Amniotic stem cell (primary cell): ENCODE data around the gene FAM83D.
A peak's percentile ranks its signal among the peaks of the same experiment; 100 is the strongest.

Experiments
- DNase-seq: peaks from one replicate; lab custom pipeline; 2025; lab: John Stamatoyannopoulos, UW

The FAM83D gene, protein sequence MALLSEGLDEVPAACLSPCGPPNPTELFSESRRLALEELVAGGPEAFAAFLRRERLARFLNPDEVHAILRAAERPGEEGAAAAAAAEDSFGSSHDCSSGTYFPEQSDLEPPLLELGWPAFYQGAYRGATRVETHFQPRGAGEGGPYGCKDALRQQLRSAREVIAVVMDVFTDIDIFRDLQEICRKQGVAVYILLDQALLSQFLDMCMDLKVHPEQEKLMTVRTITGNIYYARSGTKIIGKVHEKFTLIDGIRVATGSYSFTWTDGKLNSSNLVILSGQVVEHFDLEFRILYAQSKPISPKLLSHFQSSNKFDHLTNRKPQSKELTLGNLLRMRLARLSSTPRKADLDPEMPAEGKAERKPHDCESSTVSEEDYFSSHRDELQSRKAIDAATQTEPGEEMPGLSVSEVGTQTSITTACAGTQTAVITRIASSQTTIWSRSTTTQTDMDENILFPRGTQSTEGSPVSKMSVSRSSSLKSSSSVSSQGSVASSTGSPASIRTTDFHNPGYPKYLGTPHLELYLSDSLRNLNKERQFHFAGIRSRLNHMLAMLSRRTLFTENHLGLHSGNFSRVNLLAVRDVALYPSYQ

GRCh38 chr20:38926142-38926933, at the start of gene FAM83D:
Gene FAM83D, plus strand, starts transcription at chr20:38926417. Its CDS starts 26 bp downstream, at chr20:38926443.
- DNase-seq, result peak; percentile 97

- DNase-seq, result no peak
These were observed 48.7 kb upstream of the FAM83D start for GRCh38 chr20:38877483-38877882.

DNA sequence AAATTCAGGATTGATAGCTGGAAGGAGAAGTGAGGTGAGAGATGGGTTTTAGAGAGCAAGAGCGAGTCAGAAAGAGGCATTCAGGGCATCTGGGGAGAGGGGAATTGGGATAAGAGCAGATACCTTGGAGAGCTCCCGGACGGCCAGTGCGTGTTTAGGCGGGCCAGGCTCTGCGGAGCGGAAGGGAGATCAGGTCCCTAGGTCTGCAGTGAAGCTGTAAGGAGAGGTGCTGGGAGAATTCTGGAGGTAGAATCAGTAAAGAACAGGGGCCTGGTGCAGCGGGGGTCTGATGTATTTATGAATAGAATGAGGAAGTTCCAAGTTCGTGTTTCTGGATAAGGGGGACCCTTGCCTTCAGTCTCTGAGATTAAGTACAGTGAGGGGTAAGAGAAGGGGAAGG, 47.4 kb upstream of the FAM83D start:
- DNase-seq, result no peak

DNA sequence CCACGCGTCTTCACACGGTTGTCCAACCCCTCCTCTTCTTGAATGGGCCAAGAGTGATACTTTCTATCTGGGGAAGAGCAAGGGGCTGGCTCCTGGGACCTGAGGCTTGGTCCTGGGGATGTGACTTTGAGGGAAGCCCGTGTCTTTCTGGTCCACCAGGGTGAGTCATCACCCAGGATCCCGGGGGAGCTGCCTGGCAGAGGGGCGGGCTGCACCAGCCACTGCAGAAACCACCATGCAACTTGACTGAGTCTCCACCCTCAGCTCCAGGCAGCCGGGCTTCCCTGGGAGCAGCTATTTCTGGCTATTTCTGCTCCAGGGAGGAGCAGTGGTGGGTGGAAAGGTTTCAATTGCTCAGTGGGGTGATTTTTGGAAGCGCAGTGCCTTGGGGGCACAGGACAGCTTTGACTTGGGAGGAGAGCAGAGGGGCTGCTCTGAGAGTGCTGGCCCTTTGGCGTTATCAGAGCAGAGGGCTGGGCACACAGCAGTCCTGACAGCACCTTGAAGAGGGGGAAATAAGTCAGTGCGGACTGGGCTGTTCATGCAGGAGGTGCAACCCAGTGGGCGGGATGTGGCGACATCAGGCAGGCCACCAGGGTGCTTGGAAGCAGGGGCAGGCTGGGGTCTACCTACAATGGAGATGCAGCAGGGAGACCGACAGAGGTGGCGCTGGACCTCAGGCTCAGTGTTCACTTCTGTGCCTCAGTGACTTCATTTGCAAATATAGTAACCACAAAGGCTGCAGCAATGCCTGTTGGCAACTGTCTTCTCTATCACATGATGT, 45.1 kb upstream of the FAM83D start:
- DNase-seq, result no peak

GRCh38 chr20:38881806-38882440, 44.3 kb upstream of the FAM83D start:
- DNase-seq, result no peak

GRCh38 chr20:38882600-38882999, 43.6 kb upstream of the FAM83D start:
- no peak for DNase-seq

- DNase-seq, result no peak
These were observed 42.9 kb upstream of the FAM83D start for GRCh38 chr20:38883081-38883980.

GRCh38 chr20:38883981-38884733, 42.1 kb upstream of the FAM83D start:
- DNase-seq, result no peak

GRCh38 chr20:38885357-38885756, 40.9 kb upstream of the FAM83D start:
- no peak for DNase-seq

DNA sequence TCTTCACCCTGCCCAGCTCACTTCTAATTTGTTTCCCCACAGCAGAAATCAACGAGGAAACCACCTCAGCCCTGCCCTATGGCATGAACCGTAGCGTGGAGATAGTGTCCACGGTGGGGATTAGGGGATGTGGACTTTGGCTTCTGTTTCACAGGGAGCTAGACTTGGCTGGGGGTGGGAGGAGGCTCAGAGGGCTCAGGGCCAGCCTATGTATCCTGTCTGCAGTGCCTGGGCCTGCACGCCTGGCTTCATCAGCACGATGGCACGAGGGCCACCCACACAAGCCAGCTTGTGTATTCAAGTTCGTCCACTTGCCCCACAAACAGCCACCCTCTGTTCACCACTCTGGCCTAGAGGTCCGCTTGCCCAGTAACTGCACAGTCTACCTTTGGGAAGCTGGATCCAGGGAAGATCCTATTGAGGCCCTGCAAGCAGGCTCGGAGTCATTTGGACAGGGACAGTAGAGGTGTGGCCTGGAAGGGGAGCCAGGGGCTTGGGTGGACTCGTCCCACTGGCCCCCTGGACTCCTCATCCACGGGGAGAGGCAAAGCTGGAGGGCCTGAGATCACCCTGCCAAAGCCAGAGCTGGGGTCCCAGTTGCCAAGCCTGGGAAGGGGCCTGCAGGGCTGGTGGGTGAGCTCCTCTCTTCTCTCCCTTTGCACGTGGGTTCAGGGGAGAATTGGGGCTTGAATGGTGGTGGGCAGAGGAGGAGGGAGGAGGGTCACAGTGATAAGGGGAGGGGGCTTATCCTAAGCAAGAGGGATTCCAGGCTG, 38.0 kb upstream of the FAM83D start:
- DNase-seq, result no peak

- DNase-seq, result no peak
These were observed 37.2 kb upstream of the FAM83D start for GRCh38 chr20:38889050-38889449.

- DNase-seq, result no peak
These were observed 36.3 kb upstream of the FAM83D start for GRCh38 chr20:38889792-38890496.

DNA sequence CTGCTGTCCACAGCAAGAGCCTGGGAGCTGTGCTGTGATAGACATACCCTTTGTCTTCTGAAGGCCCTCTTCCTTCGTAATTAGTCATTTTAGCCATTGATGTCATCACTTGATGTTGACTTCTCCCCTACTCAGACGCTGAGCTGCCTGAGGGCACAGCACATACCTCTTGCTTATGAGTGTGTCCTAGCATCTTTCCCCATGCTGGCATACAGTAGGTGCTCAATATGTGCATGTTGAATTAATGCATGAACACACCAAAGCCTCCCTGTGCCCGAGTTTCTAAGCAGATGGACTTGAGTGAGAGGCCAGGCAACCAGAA, 35.8 kb upstream of the FAM83D start:
- no peak for DNase-seq

GRCh38 chr20:38892091-38892981, 33.9 kb upstream of the FAM83D start:
- DNase-seq, result no peak

- DNase-seq, result no peak
These were observed 33.1 kb upstream of the FAM83D start for GRCh38 chr20:38893056-38893564.

DNA sequence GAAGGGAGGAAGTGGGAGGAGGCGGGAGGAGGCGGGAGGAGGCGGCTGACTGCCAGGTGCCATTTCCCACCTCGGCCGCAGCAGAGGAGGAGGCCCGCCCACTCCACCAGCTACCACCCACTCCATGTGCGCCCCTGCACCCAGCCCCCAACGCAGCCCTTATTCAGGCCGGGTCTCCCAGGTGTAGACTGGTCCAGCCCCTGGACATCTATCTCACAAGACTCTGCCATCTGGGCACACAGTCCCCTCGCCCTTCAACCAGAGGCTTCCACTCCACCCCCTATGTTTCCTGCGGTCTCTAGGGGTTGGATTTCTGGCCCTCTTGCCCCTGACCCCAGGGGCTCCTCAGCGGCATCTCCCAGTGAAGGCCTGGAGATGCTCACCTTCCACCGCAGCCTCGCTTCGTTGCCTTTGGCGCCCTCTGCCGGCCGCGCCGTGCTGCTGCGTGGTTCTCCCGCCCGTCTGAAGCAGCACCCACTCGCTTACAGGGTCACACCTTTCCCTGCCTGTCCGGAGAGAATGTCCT, 32.6 kb upstream of the FAM83D start:
- no peak for DNase-seq
